AG09309 (cell line): ENCODE measurements around the gene PAX5.

Experiments used
- DNase-seq: peaks from one replicate; pipeline ENCODE4 v3.0.0-alpha.2; 2010; ENCODE audit warnings: low read depth
- H3K4me3 ChIP-seq: 2 replicates; pipeline ENCODE4 v1.5.1; 2011; ENCODE audit warnings: mild to moderate bottlenecking, low read depth, low read length, moderate library complexity; ENCODE audit not compliant: control insufficient read depth
- CTCF ChIP-seq: IDR thresholded peaks from 2 replicates; pipeline ENCODE4 v1.5.1; 2011; ENCODE audit warnings: mild to moderate bottlenecking, low read depth, low read length, inconsistent platforms; ENCODE audit not compliant: insufficient read depth, control insufficient read depth; ENCODE audit errors: missing control alignments

PAX5 gene

GRCh38 chr9:36895744-36896260 is 138.3 kb downstream of the PAX5 start:
- H3K4me3 ChIP-seq: no peak overlapping the region
- TF ChIP-seq CTCF: no peak
- DNase-seq: no peak

- no peak for TF ChIP-seq CTCF
- H3K4me3 ChIP-seq: no peak overlapping the region
- no peak for DNase-seq
Observed at GRCh38 chr9:36894695-36895310, 139.3 kb downstream of the PAX5 start.

DNA sequence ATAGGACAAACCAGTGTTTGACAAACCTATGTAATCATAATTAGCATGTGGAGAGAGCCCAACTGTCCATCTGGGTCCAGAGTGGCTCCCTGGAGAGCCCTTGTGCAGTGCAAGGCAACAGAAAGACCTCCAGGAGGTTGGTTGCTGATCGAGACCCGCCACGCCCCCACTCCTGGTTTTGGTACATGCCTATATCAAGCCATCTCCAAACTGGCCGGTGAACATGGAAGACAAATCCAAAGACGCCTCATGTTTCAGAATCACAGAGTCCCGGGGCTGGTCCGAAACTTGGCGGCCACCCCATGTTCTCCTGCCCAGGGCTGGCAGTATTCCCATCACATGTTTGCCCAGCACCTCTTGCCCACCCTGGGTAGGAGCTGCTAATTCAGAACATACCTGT is 140.2 kb downstream of the PAX5 start:
- TF ChIP-seq CTCF: no peak
- no peak for DNase-seq
- H3K4me3 ChIP-seq: no peak overlapping the region

GRCh38 chr9:36893184-36893583 is 140.9 kb downstream of the PAX5 start:
- H3K4me3 ChIP-seq: no peak overlapping the region
- no peak for TF ChIP-seq CTCF
- no peak for DNase-seq

DNA sequence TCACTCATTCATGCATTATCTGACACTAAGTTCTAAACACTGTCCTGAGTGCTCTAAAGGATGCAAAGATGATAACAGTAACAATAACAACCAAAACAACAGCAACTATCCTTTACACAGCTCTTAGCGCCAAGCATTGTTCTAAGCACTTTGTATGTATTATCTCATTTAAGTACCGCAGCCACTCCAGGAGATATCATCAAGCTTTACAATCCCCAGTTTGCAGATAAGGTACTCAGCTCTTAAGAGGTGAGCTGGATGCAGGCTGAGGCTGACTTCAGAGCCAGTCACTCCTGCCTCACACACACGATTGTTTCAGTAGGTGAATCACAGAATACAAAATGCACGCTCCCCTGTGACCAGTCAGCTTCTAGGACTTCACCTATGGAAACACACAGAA is 141.8 kb downstream of the PAX5 start:
- TF ChIP-seq CTCF: no peak
- DNase-seq: no peak
- H3K4me3 ChIP-seq: no peak overlapping the region

DNA sequence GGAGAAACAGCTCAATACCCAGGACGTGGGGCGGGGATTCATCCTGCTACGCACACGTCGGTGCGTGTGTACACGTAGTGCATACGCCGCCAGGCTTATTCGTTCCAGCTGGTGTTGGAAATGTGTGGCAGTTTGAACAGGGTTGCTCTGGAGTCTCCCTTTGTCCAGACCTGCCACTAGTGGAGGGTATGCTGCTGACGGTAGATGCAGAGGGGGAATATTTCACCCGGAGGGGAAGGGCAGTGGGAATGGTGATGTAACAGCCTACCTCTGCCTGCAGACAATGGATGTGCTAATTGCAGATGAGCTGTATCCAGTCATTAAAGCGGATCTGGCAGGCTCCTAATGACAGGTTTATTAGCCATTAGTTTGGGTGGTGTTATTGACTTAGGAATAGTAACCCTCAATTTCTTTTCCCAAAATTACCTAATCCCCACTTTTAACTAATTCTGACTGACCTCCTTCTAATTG is 142.7 kb downstream of the PAX5 start:
- H3K4me3 ChIP-seq: no peak overlapping the region
- TF ChIP-seq CTCF: no peak
- no peak for DNase-seq
